H1 (cell line): ENCODE data around the gene ZNF823. TPM values are rescaled to one million over a fixed set of nuclear protein-coding genes. Genes with fewer than 3 reads are reported as not detected.

ENCODE experiments used
- CTCF ChIA-PET: fragments of 300-600 bp; sonication (Branson Sonifier 250); formaldehyde crosslinking; loops from one replicate; lab custom pipeline; 2021; ENCODE audit not compliant: partially characterized antibody; lab: Charles Lee
- POLR2A ChIA-PET: fragments of 300-600 bp; sonication (Branson Sonifier 250); formaldehyde crosslinking; loops from one replicate; lab custom pipeline; 2021; ENCODE audit warnings: inconsistent platforms; ENCODE audit not compliant: partially characterized antibody; lab: Charles Lee
- DNase-seq, 2 experiments: peaks; one replicate each; pipeline versions ENCODE4 v3.0.0 to v3.0.0-alpha.2; 2010 to 2022; ENCODE audit warnings: low spot score in 2 of 2, low read depth in 1 of 2, mixed read lengths in 1 of 2
- FAIRE-seq: peaks from 2 replicates; lab custom pipeline; 2011; peaks lifted over from hg19 to GRCh38; lab: Jason Lieb, UNC
- H2AFZ ChIP-seq: 2 replicates; pipeline ENCODE4 v1.8.1; 2012; ENCODE audit warnings: low read length, inconsistent platforms
- H2AK5ac ChIP-seq: 2 replicates; pipeline ENCODE4 v1.6.1; 2013; ENCODE audit warnings: low read depth, low read length
- H2BK120ac ChIP-seq: replicated peaks from 2 replicates; pipeline ENCODE3; 2013; ENCODE audit warnings: low read depth, low read length, inconsistent platforms
- H2BK12ac ChIP-seq: 2 replicates; pipeline ENCODE4 v1.6.1; 2013; ENCODE audit warnings: low read depth, low read length
- H2BK15ac ChIP-seq: 2 replicates; pipeline ENCODE4 v1.6.1; 2013; ENCODE audit warnings: low read length
- H2BK20ac ChIP-seq: 2 replicates; pipeline ENCODE4 v1.6.1; 2013; ENCODE audit warnings: low read length
- H2BK5ac ChIP-seq: 2 replicates; pipeline ENCODE4 v1.6.1; 2013; ENCODE audit warnings: low read depth, low read length
- H3K14ac ChIP-seq: 2 replicates; pipeline ENCODE4 v1.6.1; 2013; ENCODE audit warnings: inconsistent platforms; ENCODE audit not compliant: insufficient read length
- H3K18ac ChIP-seq: 2 replicates; pipeline ENCODE4 v1.6.1; 2013; ENCODE audit warnings: low read length; ENCODE audit errors: extremely low read depth
- H3K23ac ChIP-seq: 2 replicates; pipeline ENCODE4 v1.6.1; 2013; ENCODE audit warnings: inconsistent platforms; ENCODE audit not compliant: insufficient read length
- H3K23me2 ChIP-seq: 2 replicates; pipeline ENCODE4 v1.6.1; 2013; ENCODE audit warnings: low read depth, low read length
- H3K27ac ChIP-seq: 2 replicates; pipeline ENCODE4 v1.6.1; 2011; ENCODE audit warnings: low read depth, low read length, inconsistent platforms
- H3K27me3 ChIP-seq, 4 experiments: replicated peaks in 1 of 4; 1 replicate in 1 of 4; 2 replicates in 3 of 4; pipeline versions ENCODE4 v1.6.1 to v1.8.1; 2011 to 2013; ENCODE audit warnings: low read length in 3 of 4, mild to moderate bottlenecking in 3 of 4, inconsistent platforms in 2 of 4, mixed read lengths in 2 of 4, moderate library complexity in 1 of 4; ENCODE audit not compliant: control insufficient read depth in 3 of 4, insufficient read depth in 3 of 4; ENCODE audit errors: extremely low read depth in 1 of 4
- H3K36me3 ChIP-seq, 4 experiments: 2 replicates each; pipeline versions ENCODE4 v1.6.1 to v1.8.1; 2011 to 2013; ENCODE audit warnings: mild to moderate bottlenecking in 4 of 4, low read length in 3 of 4, moderate library complexity in 2 of 4, control low read depth in 1 of 4, inconsistent platforms in 1 of 4; ENCODE audit not compliant: insufficient read depth in 4 of 4, control insufficient read depth in 2 of 4
- H3K4ac ChIP-seq: replicated peaks from 2 replicates; pipeline ENCODE3; 2013; ENCODE audit warnings: low read length, low read depth, mixed read lengths, inconsistent platforms; ENCODE audit not compliant: insufficient read length
- H3K4me1 ChIP-seq, 4 experiments: replicated peaks in 1 of 4; 1 replicate in 1 of 4; 2 replicates in 3 of 4; pipeline versions ENCODE4 v1.6.1 to v1.8.1; 2011 to 2013; ENCODE audit warnings: low read length in 3 of 4, inconsistent platforms in 2 of 4, mixed read lengths in 1 of 4; ENCODE audit not compliant: insufficient read depth in 4 of 4, control insufficient read depth in 3 of 4
- H3K4me2 ChIP-seq, 2 experiments: 2 replicates each; pipeline versions ENCODE4 v1.6.1 to v1.8.1; 2011 to 2013; ENCODE audit warnings: low read depth in 2 of 2, low read length in 2 of 2, control low read depth in 1 of 2, inconsistent platforms in 1 of 2, mild to moderate bottlenecking in 1 of 2; ENCODE audit not compliant: insufficient read depth in 1 of 2
- H3K4me3 ChIP-seq, 4 experiments: fragments of 200-600, 300-600 bp in 1 of 4; sonication (generic), shearing (Covaris generic), sonication (Bioruptor Twin) in 1 of 4; 2 replicates each; pipeline versions ENCODE4 v1.5.1 to v1.8.1; 2011 to 2016; ENCODE audit warnings: low read length in 4 of 4, low read depth in 3 of 4, control low read depth in 2 of 4, inconsistent platforms in 2 of 4, mild to moderate bottlenecking in 2 of 4, mixed read lengths in 1 of 4, moderate library complexity in 1 of 4; ENCODE audit not compliant: insufficient read depth in 2 of 4; ENCODE audit errors: extremely low read depth in 1 of 4
- H3K56ac ChIP-seq: replicated peaks from 2 replicates; pipeline ENCODE3; 2013; ENCODE audit warnings: low read depth, mild to moderate bottlenecking, mixed read lengths, low read length, inconsistent platforms; ENCODE audit not compliant: insufficient read length
- H3K79me1 ChIP-seq: 2 replicates; pipeline ENCODE4 v1.6.1; 2013; ENCODE audit warnings: low read depth, low read length, control low read depth
- H3K79me2 ChIP-seq, 2 experiments: 2 replicates each; pipeline versions ENCODE4 v1.6.1 to v1.8.1; 2012 to 2013; ENCODE audit warnings: low read length in 2 of 2, mild to moderate bottlenecking in 2 of 2, inconsistent platforms in 1 of 2; ENCODE audit not compliant: insufficient read depth in 2 of 2, control insufficient read depth in 1 of 2
- H3K9ac ChIP-seq, 4 experiments: replicated peaks in 1 of 4; 1 replicate in 1 of 4; 2 replicates in 3 of 4; pipeline versions ENCODE4 v1.6.1 to v1.8.1; 2011 to 2013; ENCODE audit warnings: low read depth in 3 of 4, low read length in 3 of 4, control low read depth in 2 of 4, mild to moderate bottlenecking in 2 of 4, moderate library complexity in 2 of 4, inconsistent platforms in 1 of 4; ENCODE audit errors: extremely low read depth in 1 of 4
- H3K9me3 ChIP-seq, 2 experiments: 2 replicates each; pipeline versions ENCODE4 v1.6.1 to v1.8.1; 2012 to 2013; ENCODE audit warnings: mild to moderate bottlenecking in 2 of 2, moderate library complexity in 2 of 2, control low read depth in 1 of 2, inconsistent platforms in 1 of 2, low read depth in 1 of 2, low read length in 1 of 2, mixed read lengths in 1 of 2; ENCODE audit not compliant: insufficient read depth in 2 of 2
- H4K20me1 ChIP-seq, 2 experiments: replicated peaks in 1 of 2; 2 replicates each; pipeline versions ENCODE3 to v1.8.1; 2011 to 2013; ENCODE audit warnings: inconsistent platforms in 2 of 2, low read length in 2 of 2, mild to moderate bottlenecking in 1 of 2; ENCODE audit not compliant: insufficient read depth in 2 of 2, control insufficient read depth in 1 of 2
- H4K5ac ChIP-seq: 2 replicates; pipeline ENCODE4 v1.6.1; 2013; ENCODE audit warnings: low read length, low read depth, mixed read lengths, inconsistent platforms; ENCODE audit not compliant: insufficient read length
- H4K8ac ChIP-seq: 2 replicates; pipeline ENCODE4 v1.8.0; 2013; ENCODE audit warnings: mild to moderate bottlenecking, moderate library complexity, low read length, inconsistent platforms; ENCODE audit not compliant: insufficient read depth; ENCODE audit errors: extremely low read depth
- H4K91ac ChIP-seq: replicated peaks from 2 replicates; pipeline ENCODE3; 2013; ENCODE audit warnings: low read length, mixed read lengths, inconsistent platforms; ENCODE audit not compliant: insufficient read length
- BACH1 ChIP-seq: IDR thresholded peaks from 2 replicates; pipeline ENCODE4 v1.6.1; 2012; ENCODE audit warnings: low read length, improper control_type of control experiment
- HDAC6 ChIP-seq: IDR thresholded peaks from one replicate; pipeline ENCODE4 v1.7.1; 2012; ENCODE audit warnings: low read depth, mild to moderate bottlenecking, inconsistent platforms, low read length, moderate library complexity
- NRF1 ChIP-seq: IDR thresholded peaks from 2 replicates; pipeline ENCODE4 v1.6.1; 2011; ENCODE audit warnings: mild to moderate bottlenecking, low read depth, low read length, improper control_type of control experiment
- RFX5 ChIP-seq: IDR thresholded peaks from 2 replicates; pipeline ENCODE4 v1.6.1; 2011; ENCODE audit warnings: low read depth, low read length, improper control_type of control experiment, borderline replicate concordance
- SIRT6 ChIP-seq: IDR thresholded peaks from one replicate; pipeline ENCODE4 v1.7.1; 2012; ENCODE audit warnings: low read length, inconsistent platforms
- SUZ12 ChIP-seq: fragments of 200-600 bp; sonication (generic); IDR thresholded peaks from 2 replicates; pipeline ENCODE4 v1.6.1; 2012; ENCODE audit warnings: mild to moderate bottlenecking, inconsistent platforms, low read length, moderate library complexity, mixed read lengths
- WGBS, 2 experiments: shearing (Covaris generic) in 1 of 2; methylation state at CpG; one replicate each; pipeline versions ENCODE4 v1.1.6 to v1.1.7; 2013 to 2015; ENCODE audit warnings: low lambda C conversion rate in 2 of 2, mixed read lengths in 2 of 2, inconsistent platforms in 1 of 2, low coverage in 1 of 2, missing lambda C conversion rate in 1 of 2; ENCODE audit not compliant: insufficient replicate concordance in 2 of 2, insufficient coverage in 1 of 2, insufficient read length in 1 of 2; ENCODE audit errors: extremely low coverage in 1 of 2, missing lambda C conversion rate in 1 of 2; 5-methylcytosine and 5-hydroxymethylcytosine counted together
- polyA plus RNA-seq, 7 experiments: library from polyadenylated mRNA; depleted of rRNA in 3 of 7; stranded (reverse) in 5 of 7; unstranded in 2 of 7; fragments of >200 nt in 5 of 7; fragments of 200-250 nt in 2 of 7; gene quantifications; 1 replicate in 5 of 7; 2 replicates in 1 of 7; 4 replicates in 1 of 7; pipeline versions ENCODE4 v1.2.1 to v1.2.3, GENCODE V29; 2011 to 2013; ENCODE audit warnings: missing spikeins in 2 of 7, mixed read lengths in 2 of 7
- total RNA-seq: library from RNA; stranded (reverse); fragmentation: NEBNext Ultra II Directional; extraction: Animal tissue kit (Norgen Biotek cat#: 25700); gene quantifications from 2 replicates; pipeline ENCODE4 v1.2.1, GENCODE V29; 2021
- TF ChIP-seq, protein P1 (sequence below), 3 experiments: IDR thresholded peaks; 1 replicate in 2 of 3; 2 replicates in 1 of 3; pipeline versions ENCODE4 v1.5.1 to v1.6.1; 2011; ENCODE audit warnings: low read length in 3 of 3, mild to moderate bottlenecking in 3 of 3, inconsistent platforms in 2 of 3, low read depth in 1 of 3, moderate library complexity in 1 of 3; ENCODE audit not compliant: insufficient read depth in 1 of 3; ENCODE audit errors: control extremely low read depth in 1 of 3
- TF ChIP-seq, protein P2 (sequence below): IDR thresholded peaks from 2 replicates; pipeline ENCODE4 v1.6.1; 2012; ENCODE audit warnings: low read length, inconsistent platforms

ZNF823 gene
- total and polyA plus RNA-seq, 2 of the 8 experiments (the other 6 are each of a cell fraction or from before 2014, with no cell fraction given), result 0.73 to 2.4 TPM

DNA sequence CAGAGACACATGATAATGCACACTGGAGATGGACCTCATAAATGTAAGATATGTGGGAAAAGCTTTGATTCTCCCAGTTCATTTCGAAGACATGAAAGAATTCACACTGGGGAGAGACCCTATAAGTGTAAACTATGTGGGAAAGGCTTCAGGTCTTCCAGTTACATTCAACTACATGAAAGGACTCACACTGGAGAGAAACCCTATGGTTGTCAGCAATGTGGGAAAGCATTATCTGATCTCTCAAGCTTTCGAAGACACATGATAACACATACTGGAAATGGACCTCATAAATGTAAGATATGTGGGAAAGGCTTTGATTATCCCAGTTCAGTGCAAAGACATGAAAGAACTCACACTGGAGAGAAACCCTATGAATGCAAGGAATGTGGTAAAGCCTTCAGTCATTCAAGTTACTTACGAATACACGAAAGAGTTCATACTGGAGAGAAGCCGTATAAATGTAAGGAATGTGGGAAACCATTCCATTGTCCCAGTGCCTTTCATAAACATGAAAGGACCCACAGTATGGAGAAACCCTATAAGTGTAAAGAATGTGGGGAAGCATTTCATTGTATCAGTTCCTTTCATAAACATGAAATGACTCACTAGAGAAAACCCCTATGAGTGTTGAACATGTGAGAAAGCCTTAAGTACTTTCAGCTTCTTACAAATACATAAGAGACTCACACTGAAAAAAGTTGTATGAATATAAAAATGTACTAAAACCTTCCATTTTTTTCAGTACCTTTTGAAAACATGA lies 42.7 kb upstream of the ZNF823 start:
- no peak overlapping the region for H3K4me3 ChIP-seq
- no peak overlapping the region for H3K18ac ChIP-seq
- CTCF ChIA-PET, result interaction anchor here (0.9 to 1.2 kb wide), 2 partner anchors 17 to 122 kb away, joined by 3 read pairs; partner anchors contain the start of gene ZNF491
- H3K4me2 ChIP-seq, result no peak overlapping the region
- H4K8ac ChIP-seq, result no peak overlapping the region
- H3K9ac ChIP-seq, result no peak overlapping the region
- H3K56ac ChIP-seq, result no peak overlapping the region
- no peak for DNase-seq
- H3K14ac ChIP-seq, result no peak overlapping the region
- peaks cover 50 to 58% of the 10 kb centered on the region in 2 experiments for H3K9me3 ChIP-seq
- no peaks in the 10 kb centered on the region for H3K4me1 ChIP-seq
- H4K5ac ChIP-seq, result no peak overlapping the region
- H2BK20ac ChIP-seq, result no peak overlapping the region
- H3K23ac ChIP-seq, result no peak overlapping the region
- H2AFZ ChIP-seq, result no peak overlapping the region
- H3K27me3 ChIP-seq, result no peaks in the 10 kb centered on the region; a peak in 1 of 7 replicates
- H4K91ac ChIP-seq, result no peak overlapping the region
- H3K79me2 ChIP-seq, result no peaks in the 10 kb centered on the region
- H2BK15ac ChIP-seq, result no peak overlapping the region
- peaks cover 0 to 5% (median 0%) of the 10 kb centered on the region in 4 experiments; a peak in 2 of 8 replicates for H3K36me3 ChIP-seq
- no peak overlapping the region for H2BK5ac ChIP-seq
- no peak overlapping the region for H2BK12ac ChIP-seq
- TF ChIP-seq, protein P1, sequence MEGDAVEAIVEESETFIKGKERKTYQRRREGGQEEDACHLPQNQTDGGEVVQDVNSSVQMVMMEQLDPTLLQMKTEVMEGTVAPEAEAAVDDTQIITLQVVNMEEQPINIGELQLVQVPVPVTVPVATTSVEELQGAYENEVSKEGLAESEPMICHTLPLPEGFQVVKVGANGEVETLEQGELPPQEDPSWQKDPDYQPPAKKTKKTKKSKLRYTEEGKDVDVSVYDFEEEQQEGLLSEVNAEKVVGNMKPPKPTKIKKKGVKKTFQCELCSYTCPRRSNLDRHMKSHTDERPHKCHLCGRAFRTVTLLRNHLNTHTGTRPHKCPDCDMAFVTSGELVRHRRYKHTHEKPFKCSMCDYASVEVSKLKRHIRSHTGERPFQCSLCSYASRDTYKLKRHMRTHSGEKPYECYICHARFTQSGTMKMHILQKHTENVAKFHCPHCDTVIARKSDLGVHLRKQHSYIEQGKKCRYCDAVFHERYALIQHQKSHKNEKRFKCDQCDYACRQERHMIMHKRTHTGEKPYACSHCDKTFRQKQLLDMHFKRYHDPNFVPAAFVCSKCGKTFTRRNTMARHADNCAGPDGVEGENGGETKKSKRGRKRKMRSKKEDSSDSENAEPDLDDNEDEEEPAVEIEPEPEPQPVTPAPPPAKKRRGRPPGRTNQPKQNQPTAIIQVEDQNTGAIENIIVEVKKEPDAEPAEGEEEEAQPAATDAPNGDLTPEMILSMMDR (IDR thresholded peaks at IDR 0.05; ENCODE audit: control extremely low read depth in 1 of 3, insufficient read depth in 1 of 3, low read depth in 1 of 3, low read length in 3 of 3), result no peak
- TF ChIP-seq BACH1 (no peak), HDAC6 (no peak), NRF1 (no peak), RFX5 (no peak), SUZ12 (no peak), SIRT6 (no peak)
- TF ChIP-seq, protein P2, sequence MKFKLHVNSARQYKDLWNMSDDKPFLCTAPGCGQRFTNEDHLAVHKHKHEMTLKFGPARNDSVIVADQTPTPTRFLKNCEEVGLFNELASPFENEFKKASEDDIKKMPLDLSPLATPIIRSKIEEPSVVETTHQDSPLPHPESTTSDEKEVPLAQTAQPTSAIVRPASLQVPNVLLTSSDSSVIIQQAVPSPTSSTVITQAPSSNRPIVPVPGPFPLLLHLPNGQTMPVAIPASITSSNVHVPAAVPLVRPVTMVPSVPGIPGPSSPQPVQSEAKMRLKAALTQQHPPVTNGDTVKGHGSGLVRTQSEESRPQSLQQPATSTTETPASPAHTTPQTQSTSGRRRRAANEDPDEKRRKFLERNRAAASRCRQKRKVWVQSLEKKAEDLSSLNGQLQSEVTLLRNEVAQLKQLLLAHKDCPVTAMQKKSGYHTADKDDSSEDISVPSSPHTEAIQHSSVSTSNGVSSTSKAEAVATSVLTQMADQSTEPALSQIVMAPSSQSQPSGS, result no peak
- FAIRE-seq, result no peak
- H2AK5ac ChIP-seq, result no peak overlapping the region
- POLR2A ChIA-PET, result no interaction called here
- no peak overlapping the region for H3K4ac ChIP-seq
- no peak overlapping the region for H2BK120ac ChIP-seq
- H3K23me2 ChIP-seq, result no peaks in the 10 kb centered on the region
- no peak overlapping the region for H3K27ac ChIP-seq
- 87% methylated on average over 5 of the region's 5 CpGs; no CpG with 5 or more reads in 1 of the 2 experiments for WGBS, 2 experiments
- H4K20me1 ChIP-seq, result no peaks in the 10 kb centered on the region
- H3K79me1 ChIP-seq, result no peaks in the 10 kb centered on the region
